ENCODE data around the gene ATM.

- TF ChIP-seq CTCF (conservative IDR thresholded peaks at IDR 0.05; ENCODE audit: low read length) (no peak), EZH2phosphoT487 (IDR thresholded peaks at IDR 0.05; ENCODE audit: borderline replicate concordance, low read depth, low read length) (no peak)
These were observed 147.4 kb downstream of the ATM start for GRCh38 chr11:108370315-108370714.

All from OCI-LY7 (cell line).